HG03354 (cell line): ENCODE results near the gene SMCHD1.
"Not testable (repeated sequence)": the region's sequence is repeated elsewhere in the genome, so short reads cannot be mapped to it uniquely, and the experiment has no call there.

Experiments
- ATAC-seq: cut with Tn5 transposase; IDR thresholded peaks from one replicate; pipeline ENCODE4 v1.9.1; 2021; ENCODE audit warnings: mild to moderate bottlenecking; ENCODE audit not compliant: unreplicated experiment, poor library complexity, severe bottlenecking

SMCHD1 gene

DNA sequence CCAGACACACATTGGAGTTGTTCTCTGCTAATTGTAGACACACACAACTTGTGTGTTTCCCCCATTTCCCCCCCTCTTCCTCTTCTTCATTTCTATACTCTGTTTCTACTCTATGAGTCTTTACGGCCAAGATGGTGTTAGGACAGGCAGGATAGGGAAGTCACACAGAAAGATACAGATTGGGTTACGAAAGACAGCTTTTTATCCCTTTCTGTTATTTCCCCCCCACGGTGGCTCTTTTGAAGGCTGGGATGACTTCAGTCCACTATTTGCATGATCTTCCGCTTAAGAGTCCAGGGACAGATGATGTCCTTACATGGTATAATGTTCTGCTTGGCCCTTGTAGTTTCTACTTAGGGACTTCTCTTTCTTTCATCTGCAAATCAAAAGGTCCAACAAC is 189.6 kb downstream of the SMCHD1 start:
- ATAC-seq: no peak

DNA sequence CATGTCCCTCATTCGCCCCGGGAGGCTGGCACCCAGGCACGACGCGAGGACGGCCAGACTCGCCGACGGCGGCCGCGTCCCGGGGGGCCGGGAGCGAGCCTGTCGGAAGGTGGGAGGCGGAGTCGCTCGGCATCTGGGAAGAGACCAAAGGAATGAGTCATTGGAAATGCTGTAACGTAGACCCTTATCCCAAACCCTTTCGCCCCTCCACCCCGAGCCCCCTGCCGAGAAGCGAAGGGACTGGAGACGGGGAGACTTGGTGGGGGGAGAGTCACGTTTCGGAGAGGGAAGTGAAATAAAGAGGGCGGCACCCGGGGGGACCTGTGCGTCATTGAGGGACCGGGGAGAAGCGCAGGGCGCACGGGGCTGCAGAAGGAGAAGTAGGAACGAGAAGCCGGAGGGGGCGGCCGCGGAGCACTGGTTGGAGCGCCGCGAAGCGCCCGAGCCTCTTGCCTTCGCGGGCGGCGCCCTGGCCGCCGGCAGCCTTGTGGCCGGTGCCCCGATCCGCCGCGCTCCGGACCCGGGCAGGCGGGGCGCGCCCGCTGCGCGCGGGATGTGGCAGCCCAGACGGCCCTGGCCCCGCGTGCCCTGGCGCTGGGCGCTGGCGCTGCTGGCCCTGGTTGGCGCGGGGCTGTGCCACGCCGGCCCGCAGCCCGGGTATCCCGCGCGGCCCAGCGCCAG is 191.2 kb downstream of the SMCHD1 start, which contains the start of gene EMILIN2:
Gene EMILIN2 (plus strand): TSS at position 371 of the 681 bp plus-strand sequence. CDS start 183 bp downstream, at position 554.
- peak; percentile 60 for ATAC-seq

DNA sequence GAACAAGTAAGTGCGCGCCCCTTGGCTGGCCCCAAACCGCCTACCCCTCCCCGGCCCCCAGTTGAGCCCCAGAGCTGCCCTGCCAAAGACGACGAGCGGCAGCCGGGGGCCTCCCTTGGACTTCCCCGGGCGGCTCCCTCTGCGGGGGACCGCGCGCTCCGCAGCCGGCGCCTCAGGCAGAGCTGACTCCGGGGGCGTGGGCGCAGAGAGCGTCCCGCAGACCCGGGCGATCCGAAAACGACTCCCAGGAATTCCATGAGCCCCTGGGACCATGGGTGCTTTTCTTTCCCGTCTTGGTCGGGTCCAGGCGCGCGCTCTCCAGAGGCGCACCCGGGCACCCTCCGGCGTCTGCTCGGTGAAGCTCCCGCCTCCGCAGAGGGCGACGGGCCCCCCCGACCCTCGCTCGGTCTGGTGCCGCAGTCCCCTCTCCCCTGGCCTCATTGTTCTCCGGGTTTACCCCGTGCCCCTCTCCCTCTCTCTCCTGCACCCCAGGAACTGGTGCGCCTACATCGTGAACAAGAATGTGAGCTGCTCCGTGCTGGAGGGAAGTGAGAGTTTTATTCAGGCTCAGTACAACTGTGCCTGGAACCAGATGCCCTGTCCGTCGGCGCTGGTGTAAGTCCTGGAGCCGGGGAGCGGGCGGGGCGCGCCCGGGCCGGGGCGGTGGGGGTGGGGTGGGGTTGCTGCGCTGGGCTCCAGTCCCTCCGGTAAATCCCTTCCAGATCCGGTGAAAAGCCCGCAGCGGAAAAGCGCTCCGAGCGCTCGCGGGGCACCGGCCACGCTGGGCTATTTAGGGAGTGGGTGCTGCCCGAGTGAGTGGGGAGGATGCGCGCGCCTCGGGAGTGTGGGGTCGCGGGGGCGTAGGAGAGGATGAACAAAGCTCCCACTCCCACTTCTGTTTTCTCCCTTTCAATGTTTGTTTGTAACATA is 192.1 kb downstream of the SMCHD1 start:
- peak; percentile 46 for ATAC-seq

DNA sequence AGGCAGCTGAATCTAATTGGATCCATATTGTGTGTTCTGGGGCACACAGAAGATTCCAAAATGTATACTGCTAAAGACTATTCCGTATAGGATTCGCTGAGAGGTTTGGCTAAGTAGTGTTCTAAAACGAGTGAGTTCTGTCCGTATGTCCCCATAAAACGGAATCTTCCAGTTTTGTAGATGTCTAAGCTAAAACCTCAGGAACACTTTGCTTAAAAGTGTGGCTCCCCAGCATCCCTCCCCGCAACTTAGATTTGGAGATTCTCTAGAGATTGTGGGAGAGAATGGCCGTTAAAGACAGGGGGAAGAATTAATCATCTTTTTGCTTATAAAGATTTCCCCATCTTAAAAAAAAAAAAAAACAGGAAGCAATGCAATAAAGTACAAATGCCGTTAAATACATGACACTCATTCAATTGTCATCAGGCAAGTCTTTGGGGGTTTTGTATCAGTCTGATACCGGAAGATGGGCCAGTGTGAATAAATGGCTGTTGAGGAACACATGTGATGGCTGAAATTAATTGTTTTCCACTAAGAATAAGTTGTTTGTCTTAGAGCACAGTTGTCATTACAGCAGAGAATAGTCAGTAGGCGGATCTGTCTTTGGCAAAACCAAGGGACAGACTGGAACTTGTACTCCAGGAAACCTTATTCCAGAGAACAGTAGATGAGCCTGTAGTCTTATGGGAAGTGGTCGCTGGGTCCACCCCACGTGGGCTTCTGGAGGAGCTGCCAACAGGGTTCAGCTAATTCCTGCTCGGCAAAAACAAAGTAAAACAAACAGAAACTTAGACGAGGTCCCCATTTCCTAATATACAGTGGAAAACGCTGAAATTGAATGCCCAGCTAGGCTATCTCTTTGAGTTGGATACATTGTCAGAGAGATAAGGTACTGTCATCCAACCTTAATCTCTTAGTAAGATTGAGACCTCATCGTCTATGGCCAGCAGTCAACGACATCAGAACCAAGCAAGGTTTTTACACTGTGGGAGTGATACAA is 193.0 kb downstream of the SMCHD1 start:
- no peak for ATAC-seq

DNA sequence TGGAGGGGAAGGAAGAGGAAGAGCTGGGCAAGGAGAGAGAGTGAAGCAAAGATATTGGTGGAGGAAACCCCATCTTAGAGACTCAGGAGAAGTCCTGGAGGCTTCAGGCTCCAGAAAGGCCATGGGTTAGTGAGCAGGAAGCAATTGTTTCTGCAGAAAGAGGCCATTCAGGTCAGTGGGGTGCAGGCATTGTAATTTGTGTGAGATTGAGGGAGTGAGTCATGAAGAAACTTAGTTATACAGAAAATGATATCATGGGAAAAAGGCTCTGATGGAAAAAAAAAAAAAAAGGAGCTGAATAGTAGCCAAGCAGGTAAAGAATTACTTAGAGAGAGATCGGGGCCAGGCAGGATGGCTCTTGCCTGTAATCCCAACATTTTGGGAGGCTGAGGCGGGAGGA is 195.3 kb downstream of the SMCHD1 start:
- ATAC-seq: no peak

DNA sequence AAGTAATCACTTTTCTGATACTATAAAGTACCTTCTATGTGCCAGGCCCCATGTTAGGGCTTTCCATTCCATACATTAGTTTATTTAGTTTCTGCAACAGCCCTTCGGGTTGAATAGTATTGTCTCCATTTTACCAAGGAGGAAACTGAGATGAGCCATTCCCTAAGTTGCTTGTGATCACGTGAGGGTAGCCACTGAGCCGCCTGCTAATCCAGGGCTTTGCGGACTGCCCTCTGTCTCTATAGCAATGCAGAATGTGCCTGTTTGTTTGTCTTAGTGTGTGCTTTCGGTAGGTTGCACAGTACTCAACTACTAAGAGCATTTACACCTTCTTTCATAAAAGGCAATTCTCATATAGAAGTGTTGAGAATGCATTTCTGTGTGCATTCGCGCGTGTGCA is 196.2 kb downstream of the SMCHD1 start:
- no peak for ATAC-seq

DNA sequence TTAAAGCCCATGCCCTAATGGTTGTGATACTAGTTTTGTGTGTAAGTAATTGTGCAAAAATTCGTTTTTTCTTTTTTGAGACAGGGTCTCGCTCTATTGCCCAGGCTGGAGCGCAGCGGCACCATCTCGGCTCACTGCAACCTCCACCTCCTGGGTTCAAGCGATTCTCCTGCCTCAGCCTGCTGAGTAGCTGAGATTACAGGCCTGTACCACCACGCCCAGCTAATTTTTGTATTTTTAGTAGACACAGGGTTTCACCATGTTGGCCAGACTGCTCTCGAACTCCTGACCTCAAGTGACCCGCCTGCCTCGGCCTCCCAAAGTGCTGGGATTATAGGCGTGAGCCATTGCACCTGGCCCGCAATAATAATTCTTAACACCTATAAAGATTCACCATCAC is 196.9 kb downstream of the SMCHD1 start:
- ATAC-seq: not testable (repeated sequence)

DNA sequence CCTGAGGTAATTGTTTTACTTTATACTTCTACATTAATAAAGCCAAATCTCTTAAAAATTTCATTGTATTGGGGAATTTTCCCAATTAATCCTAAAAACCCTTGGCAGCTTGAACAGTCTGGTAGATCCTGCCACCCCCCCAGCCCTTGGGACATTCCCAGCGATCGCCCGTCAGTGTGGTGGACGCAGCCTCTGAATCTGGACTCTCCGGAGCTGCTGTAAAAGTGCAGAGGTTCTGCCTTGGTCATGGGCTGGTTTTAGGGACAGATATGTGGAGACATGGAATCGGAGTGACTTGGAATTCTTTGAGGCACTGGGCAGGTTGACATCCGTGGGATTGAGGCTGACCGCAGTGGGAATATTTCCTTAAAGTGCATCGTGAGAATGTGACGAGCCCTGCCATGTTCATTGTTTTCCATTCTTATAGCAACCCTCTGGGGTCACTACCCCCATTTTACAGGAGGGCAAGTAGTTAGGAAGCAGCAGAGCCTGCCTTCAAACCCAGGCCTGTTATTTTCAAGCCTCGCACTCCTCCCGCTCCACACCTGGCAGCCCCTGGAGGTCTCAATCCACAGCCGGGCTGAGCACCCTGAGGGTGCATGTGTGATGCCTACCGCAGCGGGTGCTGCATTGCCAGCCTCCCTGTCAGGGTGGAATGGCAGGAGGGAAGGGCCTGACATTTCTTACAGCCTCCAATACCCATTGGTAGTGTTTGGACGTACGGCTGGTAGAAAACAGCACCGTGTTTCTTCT is 197.8 kb downstream of the SMCHD1 start:
- no peak for ATAC-seq

DNA sequence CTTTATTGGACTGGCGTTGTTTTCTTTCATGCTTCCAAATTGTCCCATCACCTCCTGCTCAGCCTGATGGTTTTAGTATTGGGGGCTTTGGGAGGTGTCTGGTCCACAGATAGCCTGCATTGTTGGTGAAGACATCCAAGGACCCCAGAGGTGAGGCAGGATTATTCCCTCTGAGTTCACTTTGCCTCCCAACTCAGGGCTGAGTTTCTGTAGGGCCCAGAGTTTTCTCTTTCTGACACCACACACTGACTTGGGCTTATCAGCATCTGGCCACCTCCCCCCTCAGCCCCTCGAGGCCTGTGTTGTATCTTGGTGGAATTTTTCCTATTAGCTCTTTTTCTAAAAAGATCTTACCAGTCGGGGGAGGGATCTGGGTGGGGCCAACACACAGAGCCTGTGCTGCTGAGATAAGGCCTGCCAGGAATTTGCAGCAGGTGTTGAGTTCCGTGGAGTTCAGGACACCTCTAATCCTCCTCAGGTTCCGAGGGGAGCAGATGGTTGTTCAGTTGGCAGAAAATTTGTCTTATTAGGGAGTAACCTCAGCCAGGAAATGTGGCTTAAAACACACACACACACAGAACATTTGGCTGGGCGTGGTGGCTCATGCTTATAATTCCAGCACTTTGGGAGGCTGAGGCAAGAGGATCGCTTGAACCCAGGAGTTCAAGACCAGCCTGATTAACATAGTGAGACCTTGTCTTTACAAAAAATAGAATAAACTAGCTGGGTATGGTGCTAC is 198.6 kb downstream of the SMCHD1 start:
- ATAC-seq: no peak
